Gastrocnemius medialis (tissue), 4 donors: ENCODE results near the gene MS4A4A. TPM values are rescaled to one million over a fixed set of nuclear protein-coding genes. Genes with fewer than 3 reads are reported as not detected.

Experiments
- ATAC-seq, 2 donors: fragments of 150-250 bp; one replicate each; pipeline ENCODE4 v1.9.1; 2016
- DNase-seq, 2 donors: peaks; one replicate each; pipeline ENCODE4 v3.0.0-alpha.2; 2019
- H3K27ac ChIP-seq, 4 donors: fragments of 200-600 bp; sonication (generic); 1 replicate in 1 of 4; 2 replicates in 3 of 4; pipeline ENCODE4 v1.5.1; 2016 to 2018; ENCODE audit warnings: mild to moderate bottlenecking in 2 of 4, moderate library complexity in 1 of 4
- H3K27me3 ChIP-seq, 3 donors: fragments of 200-600 bp; sonication (generic) in 2 of 3; 1 replicate in 1 of 3; 2 replicates in 2 of 3; pipeline versions ENCODE4 v1.5.1 to v1.6.0; 2016 to 2019; ENCODE audit warnings: mild to moderate bottlenecking in 1 of 3, moderate library complexity in 1 of 3
- H3K36me3 ChIP-seq, 2 donors: fragments of 200-600 bp; sonication (generic) in 1 of 2; one replicate each; pipeline ENCODE4 v1.5.1; 2017 to 2018
- H3K4me1 ChIP-seq, 2 donors: fragments of 200-600 bp; sonication (generic) in 1 of 2; one replicate each; pipeline ENCODE4 v1.5.1; 2016 to 2017; ENCODE audit warnings: mild to moderate bottlenecking in 2 of 2
- H3K4me3 ChIP-seq, 4 donors: fragments of 200-600 bp; sonication (generic) in 3 of 4; 1 replicate in 1 of 4; 2 replicates in 3 of 4; pipeline ENCODE4 v1.5.1; 2016 to 2019; ENCODE audit warnings: mild to moderate bottlenecking in 2 of 4
- H3K9me3 ChIP-seq, 3 donors: fragments of 200-600 bp; sonication (generic) in 2 of 3; 1 replicate in 1 of 3; 2 replicates in 2 of 3; pipeline ENCODE4 v1.5.1; 2016 to 2019
- POLR2A ChIP-seq, 2 donors: fragments of 450-650 bp; IDR thresholded peaks; one replicate each; pipeline ENCODE4 v1.6.1; 2017; ENCODE audit warnings: antibody characterized with exemption in 2 of 2, mild to moderate bottlenecking in 2 of 2, moderate library complexity in 2 of 2
- in situ Hi-C, 4 donors: fragments of 200-750 bp; cut with MboI; loops; one replicate each; pipeline versions ENCODE4 v1.15.0 to v1.8.0; 2017; ENCODE audit warnings: low sequenced_read_pairs in 4 of 4
- intact Hi-C: fragments of 100-400 bp; cut with DNase I; formaldehyde crosslinking; loops from one replicate; pipeline ENCODE4 v1.15.1; 2023; ENCODE audit warnings: low total_unique reads
- total RNA-seq, 4 donors: library from RNA; depleted of rRNA; stranded (reverse); fragments of >200 nt; gene quantifications; one replicate each; pipeline versions ENCODE4 v1.1.0 to v1.2.3, GENCODE V29; 2016
- TF ChIP-seq, protein P1 (sequence below), 5 experiments: fragments of 450-650 bp in 3 of 5; fragments of 200-600 bp in 2 of 5; sonication (generic) in 2 of 5; IDR thresholded peaks in 4 of 5; conservative IDR thresholded peaks in 1 of 5; 1 replicate in 4 of 5; 2 replicates in 1 of 5; pipeline ENCODE4 v1.5.1; 2016 to 2019; ENCODE audit warnings: antibody characterized with exemption in 5 of 5, mild to moderate bottlenecking in 3 of 5, moderate library complexity in 3 of 5

The MS4A4A gene
- total RNA-seq = 10 to 100 TPM in 1 of 4 donors, 1 to 10 TPM in 3; 5.8 to 15.6 (median 8.4) TPM

DNA sequence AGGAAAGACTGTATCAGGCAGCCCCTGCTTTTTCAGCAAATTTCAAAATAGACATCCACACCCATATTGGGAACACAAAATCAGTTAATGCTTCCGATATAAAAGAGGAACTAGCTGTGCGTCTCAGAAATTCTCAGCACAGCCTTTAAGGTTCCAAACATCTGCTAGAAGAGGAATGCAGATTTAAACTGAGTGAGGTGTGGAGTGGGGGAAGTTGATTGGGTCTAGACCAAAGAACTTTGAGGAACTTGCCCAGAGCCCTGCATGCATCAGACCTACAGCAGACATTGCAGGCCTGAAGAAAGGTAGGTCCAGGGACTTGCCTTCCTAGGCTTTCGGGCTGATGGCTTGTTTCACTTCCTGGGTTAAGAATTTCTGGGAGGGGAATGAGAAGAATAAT, at the start of gene MS4A4A:
Gene MS4A4A, plus strand, starts transcription at position 255 of the 400 bp plus-strand sequence. Its CDS starts 10 bp downstream, at position 265.
- Histone ChIP-seq H3K36me3 (no peaks in the 10 kb centered on the region), H3K4me1 (no peaks in the 10 kb centered on the region), H3K27me3 (no peaks in the 10 kb centered on the region), H3K9me3 (no peaks in the 10 kb centered on the region), H3K27ac (peak within 1 kb of the TSS in 1 of 4 donors; percentile 14), H3K4me3 (peak within 1 kb of the TSS in 1 of 4 donors; percentile 22)
- in situ Hi-C loops (no loop called here), intact Hi-C loops (no loop called here)
- ATAC-seq = no peak
- TF ChIP-seq, protein P1, sequence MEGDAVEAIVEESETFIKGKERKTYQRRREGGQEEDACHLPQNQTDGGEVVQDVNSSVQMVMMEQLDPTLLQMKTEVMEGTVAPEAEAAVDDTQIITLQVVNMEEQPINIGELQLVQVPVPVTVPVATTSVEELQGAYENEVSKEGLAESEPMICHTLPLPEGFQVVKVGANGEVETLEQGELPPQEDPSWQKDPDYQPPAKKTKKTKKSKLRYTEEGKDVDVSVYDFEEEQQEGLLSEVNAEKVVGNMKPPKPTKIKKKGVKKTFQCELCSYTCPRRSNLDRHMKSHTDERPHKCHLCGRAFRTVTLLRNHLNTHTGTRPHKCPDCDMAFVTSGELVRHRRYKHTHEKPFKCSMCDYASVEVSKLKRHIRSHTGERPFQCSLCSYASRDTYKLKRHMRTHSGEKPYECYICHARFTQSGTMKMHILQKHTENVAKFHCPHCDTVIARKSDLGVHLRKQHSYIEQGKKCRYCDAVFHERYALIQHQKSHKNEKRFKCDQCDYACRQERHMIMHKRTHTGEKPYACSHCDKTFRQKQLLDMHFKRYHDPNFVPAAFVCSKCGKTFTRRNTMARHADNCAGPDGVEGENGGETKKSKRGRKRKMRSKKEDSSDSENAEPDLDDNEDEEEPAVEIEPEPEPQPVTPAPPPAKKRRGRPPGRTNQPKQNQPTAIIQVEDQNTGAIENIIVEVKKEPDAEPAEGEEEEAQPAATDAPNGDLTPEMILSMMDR (IDR thresholded peaks at IDR 0.05 in 4 of 5, conservative IDR thresholded peaks at IDR 0.05 in 1 of 5) = no peak
- TF ChIP-seq POLR2A (IDR thresholded peaks at IDR 0.05) = peak in 1 of 2 donors; percentile 9
- peak; percentile 6 to 17 for DNase-seq

DNA sequence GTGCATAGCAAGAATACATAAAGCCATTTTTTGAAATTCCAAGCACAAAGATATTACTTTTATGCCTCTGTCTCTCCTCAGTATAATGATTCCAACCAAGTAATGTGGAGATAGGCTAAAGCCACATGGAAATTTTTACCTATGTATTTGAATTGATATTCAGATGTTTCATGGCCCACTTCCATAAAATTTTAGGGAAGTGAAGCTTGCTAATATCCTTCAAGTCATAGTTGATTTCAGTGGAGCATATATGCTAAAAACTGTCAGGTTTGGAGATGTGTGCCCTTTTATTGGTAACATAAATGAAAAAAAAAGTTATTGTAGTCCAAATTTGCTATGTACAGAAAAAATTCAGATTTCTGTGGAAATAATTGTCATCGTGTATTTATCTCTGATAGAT, 49.8 kb upstream of the MS4A4A start:
- in situ Hi-C loops = no loop called here

DNA sequence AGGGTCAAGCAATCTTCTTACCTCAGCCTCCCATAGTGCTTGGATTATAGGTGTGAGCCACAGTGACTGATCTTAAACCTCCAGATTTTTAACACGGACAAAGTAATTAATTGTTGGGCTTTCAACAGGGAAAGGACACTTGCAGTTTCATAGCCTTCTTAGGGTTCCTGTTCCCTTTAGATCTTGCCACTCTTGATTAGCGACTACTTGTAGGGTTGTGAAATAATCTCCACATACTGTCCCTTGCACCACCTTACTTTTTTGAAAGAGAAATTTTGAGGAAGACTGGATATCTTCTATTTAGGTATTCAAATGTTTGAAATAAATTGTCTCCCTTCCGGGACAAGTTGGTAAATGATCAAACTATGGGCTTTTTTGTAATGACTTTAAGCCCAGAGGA, 45.1 kb upstream of the MS4A4A start:
- in situ Hi-C loops = no loop called here
- DNase-seq = no peak
- no peak overlapping the region for H3K4me3 ChIP-seq
- H3K27me3 ChIP-seq = no peaks in the 10 kb centered on the region
- no peaks in the 10 kb centered on the region for H3K9me3 ChIP-seq
- H3K4me1 ChIP-seq = no peaks in the 10 kb centered on the region
- no peak for TF ChIP-seq POLR2A (IDR thresholded peaks at IDR 0.05)
- TF ChIP-seq, protein P1 (IDR thresholded peaks at IDR 0.05 in 4 of 5, conservative IDR thresholded peaks at IDR 0.05 in 1 of 5) = no peak
- H3K27ac ChIP-seq = no peak overlapping the region
- intact Hi-C loops = no loop called here
- H3K36me3 ChIP-seq = no peaks in the 10 kb centered on the region
- no peak for ATAC-seq

More for the DNA sequence above, 49.8 kb upstream of the MS4A4A start:
- no peaks in the 10 kb centered on the region for H3K9me3 ChIP-seq
- H3K36me3 ChIP-seq = no peaks in the 10 kb centered on the region
- intact Hi-C loops = no loop called here
- ATAC-seq = no peak
- DNase-seq = no peak
- no peak overlapping the region for H3K27ac ChIP-seq
- H3K27me3 ChIP-seq = no peaks in the 10 kb centered on the region
- no peak overlapping the region for H3K4me3 ChIP-seq
- H3K4me1 ChIP-seq = no peaks in the 10 kb centered on the region
- TF ChIP-seq POLR2A (IDR thresholded peaks at IDR 0.05) = no peak
- TF ChIP-seq, protein P1 (IDR thresholded peaks at IDR 0.05 in 4 of 5, conservative IDR thresholded peaks at IDR 0.05 in 1 of 5) = no peak

DNA sequence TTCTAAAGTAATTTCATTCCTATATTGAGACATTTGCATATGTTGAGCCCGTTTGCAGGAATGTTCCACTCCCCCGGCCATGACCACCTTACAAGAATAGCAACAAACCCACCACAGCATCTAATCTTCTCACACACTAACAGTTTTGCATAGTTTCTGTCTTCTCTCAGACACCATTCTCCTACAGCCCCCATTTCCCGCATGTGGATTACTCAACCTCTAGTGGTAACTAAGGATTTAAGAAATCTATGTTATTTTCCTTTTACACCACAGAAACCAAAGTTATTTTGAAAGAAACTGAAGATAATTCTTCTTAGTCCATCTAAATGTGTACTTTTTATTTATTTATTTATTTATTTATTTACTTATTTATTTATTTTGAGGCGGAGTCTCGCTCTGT, 39.8 kb upstream of the MS4A4A start:
- no peak for ATAC-seq
- DNase-seq = no peak
- H3K9me3 ChIP-seq = no peaks in the 10 kb centered on the region
- no peaks in the 10 kb centered on the region for H3K27me3 ChIP-seq
- TF ChIP-seq POLR2A (IDR thresholded peaks at IDR 0.05) = no peak
- TF ChIP-seq, protein P1 (IDR thresholded peaks at IDR 0.05 in 4 of 5, conservative IDR thresholded peaks at IDR 0.05 in 1 of 5) = no peak
- no peak overlapping the region for H3K27ac ChIP-seq
- no peaks in the 10 kb centered on the region for H3K4me1 ChIP-seq
- in situ Hi-C loops (no loop called here), intact Hi-C loops (no loop called here)
- no peak overlapping the region for H3K4me3 ChIP-seq
- no peaks in the 10 kb centered on the region for H3K36me3 ChIP-seq

DNA sequence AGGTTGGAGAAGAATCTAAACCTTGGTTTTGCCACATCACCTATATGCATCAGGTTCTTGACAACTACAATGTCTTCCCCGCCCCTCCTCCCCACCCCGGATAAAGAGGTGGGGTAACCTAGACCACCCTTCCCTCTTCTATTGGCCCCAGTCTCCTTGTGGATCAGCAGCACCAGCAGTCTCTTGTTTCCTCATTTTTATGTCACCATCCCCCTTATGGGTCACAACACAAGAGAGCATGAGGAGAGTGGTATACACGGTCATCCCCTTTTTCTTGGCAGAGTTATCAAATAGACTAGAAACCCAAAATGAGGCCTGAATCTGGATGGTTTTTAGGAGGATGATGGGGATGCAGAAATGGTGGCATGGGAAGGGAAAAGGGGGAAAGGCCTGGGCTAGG, 38.7 kb upstream of the MS4A4A start:
- Histone ChIP-seq H3K4me3 (no peak overlapping the region), H3K4me1 (no peaks in the 10 kb centered on the region), H3K27ac (no peak overlapping the region), H3K36me3 (no peaks in the 10 kb centered on the region), H3K27me3 (no peaks in the 10 kb centered on the region), H3K9me3 (no peaks in the 10 kb centered on the region)
- intact Hi-C loops (no loop called here), in situ Hi-C loops (no loop called here)
- TF ChIP-seq POLR2A (IDR thresholded peaks at IDR 0.05) = no peak
- TF ChIP-seq, protein P1 (IDR thresholded peaks at IDR 0.05 in 4 of 5, conservative IDR thresholded peaks at IDR 0.05 in 1 of 5) = no peak
- ATAC-seq (no peak), DNase-seq (no peak)
